T-helper 17 cell (primary cell): ENCODE results near the gene SRRM3. TPM values are rescaled to one million over a fixed set of nuclear protein-coding genes. Genes with fewer than 3 reads are reported as not detected.
"Not testable (repeated sequence)": the region's sequence is repeated elsewhere in the genome, so short reads cannot be mapped to it uniquely, and the experiment has no call there.

Source experiments
- ATAC-seq: fragments of 150-1000 bp; cut with Tn5 transposase; 2 replicates; pipeline ENCODE4 v1.10.0; 2021; ENCODE audit warnings: mild to moderate bottlenecking, moderate library complexity
- DNase-seq, 3 donors: peaks; one replicate each; pipeline versions ENCODE4 v3.0.0 to v3.0.0-alpha.2; 2020 to 2021
- H3K9me3 ChIP-seq: one replicate; pipeline ENCODE4 v1.7.0; 2013; ENCODE audit warnings: low read length, mild to moderate bottlenecking; ENCODE audit not compliant: control insufficient read depth, poor library complexity, severe bottlenecking
- H3K27ac Mint-ChIP-seq: one replicate; pipeline ENCODE4 v1.8.0; 2022; ENCODE audit warnings: mild to moderate bottlenecking, moderate library complexity, mixed read lengths
- H3K27me3 Mint-ChIP-seq: one replicate; pipeline ENCODE4 v1.8.0; 2022; ENCODE audit warnings: mixed read lengths
- H3K36me3 Mint-ChIP-seq: one replicate; pipeline ENCODE4 v1.8.0; 2022; ENCODE audit warnings: low read depth, mixed read lengths
- H3K4me1 Mint-ChIP-seq: one replicate; pipeline ENCODE4 v1.8.0; 2022; ENCODE audit warnings: mild to moderate bottlenecking, mixed read lengths
- H3K4me3 Mint-ChIP-seq: one replicate; pipeline ENCODE4 v1.8.0; 2022; ENCODE audit warnings: mild to moderate bottlenecking, moderate library complexity, mixed read lengths
- total RNA-seq, 4 donors: library from RNA in 2 of 4; stranded (reverse) in 2 of 4; gene quantifications; one replicate each; pipeline ENCODE4 v1.2.3 and lab custom pipeline; 2022 to 2026

Gene SRRM3
- total RNA-seq, 2 donors from 2014 or later: not detected

GRCh38 chr7:76166404-76167255 is 35.1 kb upstream of the SRRM3 start:
- Mint-ChIP-seq H3K27ac (peak overlapping the region; percentile 93), H3K27me3 (no peaks in the 10 kb centered on the region), H3K4me3 (peak overlapping the region; percentile 89), H3K36me3 (no peaks in the 10 kb centered on the region), H3K4me1 (no peaks in the 10 kb centered on the region)
- no peaks in the 10 kb centered on the region for H3K9me3 ChIP-seq
- ATAC-seq (peak; percentile 95), DNase-seq (peak; percentile 77 to 89 (median 79))

- H3K36me3 Mint-ChIP-seq: no peaks in the 10 kb centered on the region
- no peak for ATAC-seq
Measured at GRCh38 chr7:76173566-76174205, 28.0 kb upstream of the SRRM3 start.

GRCh38 chr7:76176951-76177350 is 24.7 kb upstream of the SRRM3 start:
- H3K9me3 ChIP-seq, DNase-seq, ATAC-seq, H3K27me3 Mint-ChIP-seq, H3K36me3 Mint-ChIP-seq, H3K4me3 Mint-ChIP-seq, H3K4me1 Mint-ChIP-seq, H3K27ac Mint-ChIP-seq: not testable (repeated sequence)

More at GRCh38 chr7:76173566-76174205, 28.0 kb upstream of the SRRM3 start:
- Mint-ChIP-seq H3K4me3 (no peak overlapping the region), H3K4me1 (peaks cover 3% of the 10 kb centered on the region), H3K27me3 (no peaks in the 10 kb centered on the region), H3K27ac (no peak overlapping the region)
- DNase-seq: no peak
- no peaks in the 10 kb centered on the region for H3K9me3 ChIP-seq

GRCh38 chr7:76179686-76180085 is 22.0 kb upstream of the SRRM3 start:
- Mint-ChIP-seq H3K4me3 (no peak overlapping the region), H3K4me1 (peaks cover 3% of the 10 kb centered on the region), H3K27me3 (no peaks in the 10 kb centered on the region), H3K36me3 (peaks cover 2% of the 10 kb centered on the region), H3K27ac (no peak overlapping the region)
- no peak for DNase-seq
- H3K9me3 ChIP-seq: no peaks in the 10 kb centered on the region
- no peak for ATAC-seq

GRCh38 chr7:76182225-76182960 is 19.3 kb upstream of the SRRM3 start:
- peaks cover 3% of the 10 kb centered on the region for H3K4me1 Mint-ChIP-seq
- peaks cover 14% of the 10 kb centered on the region for H3K27me3 Mint-ChIP-seq
- no peak overlapping the region for H3K4me3 Mint-ChIP-seq
- ATAC-seq (no peak), DNase-seq (no peak)
- H3K27ac Mint-ChIP-seq: no peak overlapping the region
- no peaks in the 10 kb centered on the region for H3K9me3 ChIP-seq
- peaks cover 2% of the 10 kb centered on the region for H3K36me3 Mint-ChIP-seq

GRCh38 chr7:76185187-76185896 is 16.4 kb upstream of the SRRM3 start:
- DNase-seq (no peak), ATAC-seq (no peak)
- H3K27ac Mint-ChIP-seq: no peak overlapping the region
- H3K36me3 Mint-ChIP-seq: peaks cover 4% of the 10 kb centered on the region
- H3K9me3 ChIP-seq: no peaks in the 10 kb centered on the region
- no peak overlapping the region for H3K4me3 Mint-ChIP-seq
- no peaks in the 10 kb centered on the region for H3K4me1 Mint-ChIP-seq
- peaks cover 25% of the 10 kb centered on the region for H3K27me3 Mint-ChIP-seq

- ATAC-seq (no peak), DNase-seq (no peak)
- Mint-ChIP-seq H3K27me3 (peaks cover 25% of the 10 kb centered on the region), H3K36me3 (peaks cover 4% of the 10 kb centered on the region), H3K4me1 (no peaks in the 10 kb centered on the region), H3K27ac (no peak overlapping the region), H3K4me3 (no peak overlapping the region)
- H3K9me3 ChIP-seq: no peaks in the 10 kb centered on the region
Measured at GRCh38 chr7:76187272-76187671, 14.4 kb upstream of the SRRM3 start.

GRCh38 chr7:76189276-76189675 is 12.4 kb upstream of the SRRM3 start:
- Mint-ChIP-seq H3K4me3 (no peak overlapping the region), H3K27me3 (peaks cover 30% of the 10 kb centered on the region), H3K36me3 (peaks cover 5% of the 10 kb centered on the region), H3K27ac (no peak overlapping the region), H3K4me1 (no peaks in the 10 kb centered on the region)
- DNase-seq (no peak), ATAC-seq (no peak)
- H3K9me3 ChIP-seq: no peaks in the 10 kb centered on the region

GRCh38 chr7:76191783-76192240 is 9.9 kb upstream of the SRRM3 start:
- Mint-ChIP-seq H3K27ac (no peak overlapping the region), H3K4me1 (no peaks in the 10 kb centered on the region), H3K4me3 (no peak overlapping the region), H3K36me3 (peaks cover 7% of the 10 kb centered on the region), H3K27me3 (peaks cover 33% of the 10 kb centered on the region)
- no peaks in the 10 kb centered on the region for H3K9me3 ChIP-seq
- DNase-seq: no peak
- ATAC-seq: no peak

- no peaks in the 10 kb centered on the region for H3K4me1 Mint-ChIP-seq
- H3K4me3 Mint-ChIP-seq: no peak overlapping the region
- DNase-seq: no peak
- H3K9me3 ChIP-seq: no peaks in the 10 kb centered on the region
- H3K27ac Mint-ChIP-seq: no peak overlapping the region
- H3K27me3 Mint-ChIP-seq: peaks cover 27% of the 10 kb centered on the region
- ATAC-seq: no peak
- peaks cover 7% of the 10 kb centered on the region for H3K36me3 Mint-ChIP-seq
Measured at GRCh38 chr7:76193466-76193865, 8.2 kb upstream of the SRRM3 start.

GRCh38 chr7:76193883-76194282 is 7.8 kb upstream of the SRRM3 start:
- ATAC-seq: no peak
- Mint-ChIP-seq H3K27ac (no peak overlapping the region), H3K36me3 (peaks cover 7% of the 10 kb centered on the region), H3K4me3 (no peak overlapping the region), H3K27me3 (peaks cover 23% of the 10 kb centered on the region), H3K4me1 (no peaks in the 10 kb centered on the region)
- no peak for DNase-seq
- H3K9me3 ChIP-seq: no peaks in the 10 kb centered on the region

GRCh38 chr7:76196786-76197185 is 4.9 kb upstream of the SRRM3 start:
- DNase-seq (no peak), ATAC-seq (no peak)
- Mint-ChIP-seq H3K27ac (no peak overlapping the region), H3K36me3 (peaks cover 5% of the 10 kb centered on the region), H3K4me1 (no peaks in the 10 kb centered on the region), H3K4me3 (no peak overlapping the region), H3K27me3 (peaks cover 22% of the 10 kb centered on the region)
- no peaks in the 10 kb centered on the region for H3K9me3 ChIP-seq

- H3K27ac Mint-ChIP-seq: no peak overlapping the region
- no peak for ATAC-seq
- no peak overlapping the region for H3K4me3 Mint-ChIP-seq
- H3K4me1 Mint-ChIP-seq: no peaks in the 10 kb centered on the region
- no peak for DNase-seq
- no peaks in the 10 kb centered on the region for H3K9me3 ChIP-seq
- H3K36me3 Mint-ChIP-seq: peaks cover 5% of the 10 kb centered on the region
- H3K27me3 Mint-ChIP-seq: peaks cover 29% of the 10 kb centered on the region
Measured at GRCh38 chr7:76198202-76198601, 3.5 kb upstream of the SRRM3 start.
